Spleen (tissue), 7 donors: ENCODE results near the gene DDX11.
"Not testable (repeated sequence)": the region's sequence is repeated elsewhere in the genome, so short reads cannot be mapped to it uniquely, and the experiment has no call there.

ENCODE experiments used
- CTCF ChIP-seq, 11 experiments: fragments of 200-600 bp in 7 of 11; fragments of 450-650 bp in 4 of 11; sonication (generic) in 4 of 11; IDR thresholded peaks in 8 of 11; conservative IDR thresholded peaks in 3 of 11; 1 replicate in 7 of 11; 2 replicates in 4 of 11; pipeline versions ENCODE4 v1.4.0 to v1.8.0; 2016 to 2021; ENCODE audit warnings: antibody characterized with exemption in 11 of 11, inconsistent platforms in 4 of 11, mild to moderate bottlenecking in 1 of 11
- POLR2A ChIP-seq, 3 donors: fragments of 450-650 bp; IDR thresholded peaks; one replicate each; pipeline ENCODE4 v1.5.1; 2017; ENCODE audit warnings: antibody characterized with exemption in 3 of 3, mild to moderate bottlenecking in 1 of 3
- donor health status: DM: no; HTN: no; CAD: no; lungs with moderate emphysema.
- donor health status: DM: no; HTN: no; CAD: no.
- donor health status: DM: no; HTN: no; CAD: no.

- not testable (repeated sequence) for TF ChIP-seq CTCF (IDR thresholded peaks at IDR 0.05 in 8 of 11, conservative IDR thresholded peaks at IDR 0.05 in 3 of 11); POLR2A (IDR thresholded peaks at IDR 0.05)
These were observed 24.7 kb downstream of the DDX11 start for GRCh38 chr12:31098363-31098762.
